HEK293 (cell line): ENCODE data around the gene STARD8.

Experiments
- CTCF ChIA-PET: fragments of 350-600 bp; formaldehyde crosslinking; extraction: SDS; loops from one replicate; lab custom pipeline; 2021; ENCODE audit warnings: antibody characterized with exemption; lab: Yijun Ruan, JAX
- POLR2A ChIA-PET: fragments of 300-600 bp; formaldehyde crosslinking; extraction: SDS; loops from one replicate; lab custom pipeline; 2020; ENCODE audit warnings: antibody characterized with exemption, inconsistent platforms; lab: Yijun Ruan, JAX
- H3K27ac ChIP-seq: fragments of 200-500 bp; sonication (Bioruptor generic); 2 replicates; pipeline ENCODE4 v1.5.1; 2014; ENCODE audit warnings: low read depth, low read length, control low read depth, inconsistent platforms; ENCODE audit errors: extremely low read depth
- H3K36me3 ChIP-seq, 2 experiments: fragments of 200-500 bp in 1 of 2; sonication (Bioruptor generic) in 1 of 2; 1 replicate in 1 of 2; 2 replicates in 1 of 2; pipeline ENCODE4 v1.5.1; 2014 to 2017; ENCODE audit warnings: inconsistent platforms in 2 of 2, low read length in 2 of 2; ENCODE audit not compliant: control insufficient read depth in 2 of 2, insufficient read depth in 1 of 2
- H3K4me1 ChIP-seq: fragments of 200-500 bp; sonication (Bioruptor generic); 2 replicates; pipeline ENCODE4 v1.5.1; 2014; ENCODE audit warnings: mild to moderate bottlenecking, low read length, inconsistent platforms; ENCODE audit not compliant: control insufficient read depth, insufficient read depth
- H3K4me3 ChIP-seq: 2 replicates; pipeline ENCODE4 v1.5.1; 2011; ENCODE audit warnings: low read depth, mild to moderate bottlenecking, control low read depth, low read length, moderate library complexity
- H3K9me3 ChIP-seq: fragments of 200-500 bp; sonication (Bioruptor generic); 2 replicates; pipeline ENCODE4 v1.5.1; 2014; ENCODE audit warnings: low read depth, low read length, inconsistent platforms; ENCODE audit not compliant: control insufficient read depth, insufficient read depth
- FEZF1 ChIP-seq: fragments of 450-650 bp; formaldehyde crosslinking; IDR thresholded peaks from 2 replicates; pipeline ENCODE4 v1.5.1; 2016; ENCODE audit warnings: missing biosample characterization, missing genetic modification characterization
- MYNN ChIP-seq: fragments of 450-650 bp; formaldehyde crosslinking; IDR thresholded peaks from 2 replicates; pipeline ENCODE4 v1.5.1; 2016; ENCODE audit warnings: missing biosample characterization, missing genetic modification characterization, borderline replicate concordance
- REPIN1 ChIP-seq: fragments of 450-650 bp; formaldehyde crosslinking; IDR thresholded peaks from 2 replicates; pipeline ENCODE4 v1.5.1; 2017; ENCODE audit warnings: missing biosample characterization, missing genetic modification characterization, low read depth
- YY2 ChIP-seq: fragments of 450-650 bp; formaldehyde crosslinking; IDR thresholded peaks from 2 replicates; pipeline ENCODE4 v1.5.1; 2016; ENCODE audit warnings: missing biosample characterization, missing genetic modification characterization
- ZBTB21 ChIP-seq: fragments of 450-650 bp; formaldehyde crosslinking; IDR thresholded peaks from 2 replicates; pipeline ENCODE4 v1.5.1; 2017; ENCODE audit warnings: missing biosample characterization, missing genetic modification characterization
- ZBTB48 ChIP-seq: fragments of 450-650 bp; formaldehyde crosslinking; IDR thresholded peaks from 2 replicates; pipeline ENCODE4 v1.5.1; 2016; ENCODE audit warnings: missing biosample characterization, missing genetic modification characterization
- ZNF169 ChIP-seq: fragments of 450-650 bp; formaldehyde crosslinking; IDR thresholded peaks from 2 replicates; pipeline ENCODE4 v1.5.1; 2016; ENCODE audit warnings: missing biosample characterization, missing genetic modification characterization
- ZNF341 ChIP-seq: fragments of 450-650 bp; formaldehyde crosslinking; IDR thresholded peaks from 2 replicates; pipeline ENCODE4; 2016; ENCODE audit warnings: low read depth, missing biosample characterization, missing genetic modification characterization
- ZNF350 ChIP-seq: fragments of 450-650 bp; formaldehyde crosslinking; IDR thresholded peaks from 2 replicates; pipeline ENCODE4 v1.5.0; 2017; ENCODE audit warnings: missing biosample characterization, mild to moderate bottlenecking, missing genetic modification characterization
- ZNF366 ChIP-seq: fragments of 450-650 bp; formaldehyde crosslinking; conservative IDR thresholded peaks from 2 replicates; pipeline ENCODE4 v1.5.1; 2016; ENCODE audit warnings: missing biosample characterization, missing genetic modification characterization
- ZNF391 ChIP-seq: fragments of 450-650 bp; formaldehyde crosslinking; IDR thresholded peaks from 2 replicates; pipeline ENCODE4 v1.5.1; 2016; ENCODE audit warnings: low read depth, missing biosample characterization, missing genetic modification characterization, borderline replicate concordance
- ZNF529 ChIP-seq: fragments of 450-650 bp; formaldehyde crosslinking; IDR thresholded peaks from 2 replicates; pipeline ENCODE4 v1.5.1; 2017; ENCODE audit warnings: missing genetic modification characterization, missing biosample characterization; ENCODE audit not compliant: insufficient replicate concordance
- ZNF561 ChIP-seq: fragments of 450-650 bp; IDR thresholded peaks from 2 replicates; pipeline ENCODE4 v1.5.1; 2018; ENCODE audit warnings: missing biosample characterization, missing genetic modification characterization, borderline replicate concordance
- ZNF596 ChIP-seq: fragments of 450-650 bp; IDR thresholded peaks from 2 replicates; pipeline ENCODE4 v1.5.0; 2018; ENCODE audit warnings: missing biosample characterization, mild to moderate bottlenecking, missing genetic modification characterization, moderate library complexity
- ZNF623 ChIP-seq: fragments of 450-650 bp; formaldehyde crosslinking; IDR thresholded peaks from 2 replicates; pipeline ENCODE4 v1.5.1; 2016; ENCODE audit warnings: missing biosample characterization, missing genetic modification characterization
- ZNF629 ChIP-seq: fragments of 450-650 bp; formaldehyde crosslinking; IDR thresholded peaks from 2 replicates; pipeline ENCODE4 v1.5.1; 2017; ENCODE audit warnings: missing biosample characterization, missing genetic modification characterization
- ZNF677 ChIP-seq: fragments of 450-650 bp; IDR thresholded peaks from 2 replicates; pipeline ENCODE4 v1.5.0; 2018; ENCODE audit warnings: missing biosample characterization, mild to moderate bottlenecking, missing genetic modification characterization, moderate library complexity
- ZNF701 ChIP-seq: fragments of 450-650 bp; formaldehyde crosslinking; IDR thresholded peaks from 2 replicates; pipeline ENCODE4 v1.5.1; 2016; ENCODE audit warnings: missing biosample characterization, missing genetic modification characterization
- ZNF843 ChIP-seq: fragments of 450-650 bp; formaldehyde crosslinking; IDR thresholded peaks from 2 replicates; pipeline ENCODE4 v1.5.1; 2016; ENCODE audit warnings: missing biosample characterization, missing genetic modification characterization
- TF ChIP-seq, protein P1 (sequence below): fragments of 450-650 bp; formaldehyde crosslinking; IDR thresholded peaks from 2 replicates; pipeline ENCODE4 v1.5.1; 2016; ENCODE audit warnings: missing biosample characterization, missing genetic modification characterization
- TF ChIP-seq, protein P2 (sequence below): fragments of 450-650 bp; formaldehyde crosslinking; IDR thresholded peaks from 2 replicates; pipeline ENCODE4 v1.5.1; 2016; ENCODE audit warnings: missing biosample characterization, missing genetic modification characterization
- TF ChIP-seq, protein P3 (sequence below): fragments of 450-650 bp; formaldehyde crosslinking; IDR thresholded peaks from 2 replicates; pipeline ENCODE4 v1.5.1; 2016; ENCODE audit warnings: missing biosample characterization, missing genetic modification characterization
- TF ChIP-seq, protein P4 (sequence below): fragments of 450-650 bp; formaldehyde crosslinking; IDR thresholded peaks from 2 replicates; pipeline ENCODE4 v1.5.1; 2016; ENCODE audit warnings: missing biosample characterization, missing genetic modification characterization

The STARD8 gene

DNA sequence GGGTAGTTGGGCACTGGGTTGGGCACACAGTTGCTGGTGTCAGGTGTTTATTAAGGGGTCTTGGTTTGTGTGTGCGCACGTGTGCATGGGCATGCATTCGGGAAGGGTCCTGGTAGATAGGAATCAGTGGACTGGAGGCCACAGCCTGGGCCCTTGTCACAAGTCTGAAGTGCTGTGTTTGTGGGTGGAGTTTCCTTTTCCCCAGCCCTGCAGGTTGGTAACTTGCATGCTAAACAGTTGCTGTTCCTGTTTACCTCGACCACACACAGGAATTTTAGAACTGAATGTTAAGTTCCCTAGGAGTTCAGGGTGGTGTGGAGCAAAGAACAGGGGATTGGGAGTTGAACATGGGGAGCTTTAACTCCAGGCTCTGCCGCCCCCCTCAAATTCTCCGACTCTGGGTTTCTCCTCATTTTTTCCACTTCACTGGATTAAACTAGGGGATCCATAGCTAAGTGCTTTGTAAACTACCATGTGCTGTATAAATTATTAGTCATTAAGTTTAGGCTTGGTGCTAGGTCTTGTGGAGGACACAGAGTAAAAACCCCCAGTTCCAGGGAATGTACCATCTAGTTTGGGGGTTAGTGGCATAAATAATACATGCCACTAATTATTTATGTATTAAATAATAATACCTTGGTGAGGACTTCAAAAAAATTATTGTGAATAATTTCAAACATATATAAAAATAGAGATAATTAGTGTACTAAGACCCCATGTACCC is 49.0 kb downstream of the STARD8 start (continued):
- TF ChIP-seq ZNF629 (tag by site-specific recombination): no peak

DNA sequence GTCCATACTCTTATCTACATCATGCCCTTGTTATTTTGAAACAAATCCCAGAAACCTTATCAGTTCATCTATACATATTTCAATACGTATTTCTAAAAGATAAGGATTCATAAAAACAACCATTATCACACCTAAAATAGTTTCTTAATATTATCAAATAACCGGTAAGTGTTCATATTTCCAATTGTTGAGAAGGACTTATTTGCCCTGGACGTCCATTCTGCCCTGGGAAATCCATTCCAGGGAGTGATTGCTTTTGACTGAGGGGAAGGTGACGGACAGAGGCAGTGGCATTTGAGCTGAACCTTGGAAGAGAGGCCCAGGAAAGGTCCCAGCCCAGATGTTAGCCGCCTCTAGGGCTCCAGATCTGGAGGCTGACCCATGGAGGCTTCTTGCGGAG is 49.6 kb downstream of the STARD8 start:
- CTCF ChIA-PET: interaction anchor here (0.7 kb wide), 1 partner anchor 678 kb away, joined by 3 read pairs; no protein-coding TSS in a partner anchor
- TF ChIP-seq ZNF169: no peak
- TF ChIP-seq, protein P1, sequence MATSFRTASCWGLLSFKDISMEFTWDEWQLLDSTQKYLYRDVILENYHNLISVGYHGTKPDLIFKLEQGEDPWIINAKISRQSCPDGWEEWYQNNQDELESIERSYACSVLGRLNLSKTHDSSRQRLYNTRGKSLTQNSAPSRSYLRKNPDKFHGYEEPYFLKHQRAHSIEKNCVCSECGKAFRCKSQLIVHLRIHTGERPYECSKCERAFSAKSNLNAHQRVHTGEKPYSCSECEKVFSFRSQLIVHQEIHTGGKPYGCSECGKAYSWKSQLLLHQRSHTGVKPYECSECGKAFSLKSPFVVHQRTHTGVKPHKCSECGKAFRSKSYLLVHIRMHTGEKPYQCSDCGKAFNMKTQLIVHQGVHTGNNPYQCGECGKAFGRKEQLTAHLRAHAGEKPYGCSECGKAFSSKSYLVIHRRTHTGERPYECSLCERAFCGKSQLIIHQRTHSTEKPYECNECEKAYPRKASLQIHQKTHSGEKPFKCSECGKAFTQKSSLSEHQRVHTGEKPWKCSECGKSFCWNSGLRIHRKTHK (tag by site-specific recombination): no peak
- TF ChIP-seq FEZF1 (tag by site-specific recombination): no peak
- no peak for TF ChIP-seq ZNF561 (tag by site-specific recombination)
- TF ChIP-seq ZNF529 (tag by site-specific recombination): no peak
- TF ChIP-seq ZBTB48: no peak
- TF ChIP-seq ZNF701: no peak
- TF ChIP-seq, protein P2, sequence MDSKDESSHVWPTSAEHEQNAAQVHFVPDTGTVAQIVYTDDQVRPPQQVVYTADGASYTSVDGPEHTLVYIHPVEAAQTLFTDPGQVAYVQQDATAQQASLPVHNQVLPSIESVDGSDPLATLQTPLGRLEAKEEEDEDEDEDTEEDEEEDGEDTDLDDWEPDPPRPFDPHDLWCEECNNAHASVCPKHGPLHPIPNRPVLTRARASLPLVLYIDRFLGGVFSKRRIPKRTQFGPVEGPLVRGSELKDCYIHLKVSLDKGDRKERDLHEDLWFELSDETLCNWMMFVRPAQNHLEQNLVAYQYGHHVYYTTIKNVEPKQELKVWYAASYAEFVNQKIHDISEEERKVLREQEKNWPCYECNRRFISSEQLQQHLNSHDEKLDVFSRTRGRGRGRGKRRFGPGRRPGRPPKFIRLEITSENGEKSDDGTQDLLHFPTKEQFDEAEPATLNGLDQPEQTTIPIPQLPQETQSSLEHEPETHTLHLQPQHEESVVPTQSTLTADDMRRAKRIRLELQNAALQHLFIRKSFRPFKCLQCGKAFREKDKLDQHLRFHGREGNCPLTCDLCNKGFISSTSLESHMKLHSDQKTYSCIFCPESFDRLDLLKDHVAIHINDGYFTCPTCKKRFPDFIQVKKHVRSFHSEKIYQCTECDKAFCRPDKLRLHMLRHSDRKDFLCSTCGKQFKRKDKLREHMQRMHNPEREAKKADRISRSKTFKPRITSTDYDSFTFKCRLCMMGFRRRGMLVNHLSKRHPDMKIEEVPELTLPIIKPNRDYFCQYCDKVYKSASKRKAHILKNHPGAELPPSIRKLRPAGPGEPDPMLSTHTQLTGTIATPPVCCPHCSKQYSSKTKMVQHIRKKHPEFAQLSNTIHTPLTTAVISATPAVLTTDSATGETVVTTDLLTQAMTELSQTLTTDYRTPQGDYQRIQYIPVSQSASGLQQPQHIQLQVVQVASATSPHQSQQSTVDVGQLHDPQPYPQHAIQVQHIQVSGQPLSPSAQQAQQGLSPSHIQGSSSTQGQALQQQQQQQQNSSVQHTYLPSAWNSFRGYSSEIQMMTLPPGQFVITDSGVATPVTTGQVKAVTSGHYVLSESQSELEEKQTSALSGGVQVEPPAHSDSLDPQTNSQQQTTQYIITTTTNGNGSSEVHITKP (tag by site-specific recombination): no peak
- TF ChIP-seq ZBTB21 (tag by site-specific recombination): no peak
- no peak for TF ChIP-seq MYNN
- TF ChIP-seq ZNF596 (tag by site-specific recombination): no peak
- TF ChIP-seq ZNF677 (tag by site-specific recombination): no peak
- no peak for TF ChIP-seq ZNF350 (tag by site-specific recombination)
- TF ChIP-seq ZNF843 (tag by site-specific recombination): no peak
- no peak for TF ChIP-seq ZNF391 (tag by site-specific recombination)
- Histone ChIP-seq H3K4me1 (no peaks in the 10 kb centered on the region), H3K4me3 (no peak overlapping the region), H3K9me3 (no peaks in the 10 kb centered on the region), H3K27ac (no peak overlapping the region), H3K36me3 (no peaks in the 10 kb centered on the region)
- POLR2A ChIA-PET: no interaction called here

DNA sequence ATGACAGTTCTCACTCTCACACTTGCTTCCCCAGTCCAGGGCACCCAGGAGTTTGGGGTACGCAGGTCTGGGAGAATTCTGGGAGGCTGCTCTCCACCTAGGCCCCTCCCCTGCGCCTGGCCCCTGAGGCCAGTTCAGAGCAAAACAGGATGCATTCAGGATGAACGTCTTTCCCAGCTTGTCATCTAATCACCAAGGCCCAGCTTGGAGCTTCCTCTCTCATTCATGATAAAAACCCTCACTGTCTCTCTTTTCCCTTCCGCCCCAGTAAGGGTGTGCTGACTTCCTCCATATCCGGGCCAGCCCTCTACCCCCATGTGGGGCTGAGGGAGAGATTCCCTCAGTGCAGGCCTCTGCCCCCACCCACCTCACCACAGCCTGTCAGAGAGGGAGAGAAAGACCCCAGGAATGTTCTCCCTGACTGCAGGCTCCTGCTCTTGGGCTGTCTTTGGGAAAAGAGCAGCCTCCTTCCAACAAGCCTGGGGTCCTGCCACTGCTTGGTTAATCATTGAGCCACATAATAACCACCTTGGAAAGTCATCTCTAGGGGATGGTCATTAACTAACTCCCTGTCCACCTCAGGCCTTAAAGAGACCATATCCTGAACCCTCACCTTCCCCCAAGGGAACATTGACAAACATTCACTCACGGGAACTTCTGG is 50.1 kb downstream of the STARD8 start:
- Histone ChIP-seq H3K27ac (no peak overlapping the region), H3K4me3 (no peak overlapping the region), H3K4me1 (no peaks in the 10 kb centered on the region), H3K9me3 (no peaks in the 10 kb centered on the region), H3K36me3 (no peaks in the 10 kb centered on the region)
- ChIA-PET CTCF (interaction anchor here (0.7 kb wide), 1 partner anchor 679 kb away, joined by 3 read pairs; no protein-coding TSS in a partner anchor), POLR2A (no interaction called here)
- TF ChIP-seq, protein P3, sequence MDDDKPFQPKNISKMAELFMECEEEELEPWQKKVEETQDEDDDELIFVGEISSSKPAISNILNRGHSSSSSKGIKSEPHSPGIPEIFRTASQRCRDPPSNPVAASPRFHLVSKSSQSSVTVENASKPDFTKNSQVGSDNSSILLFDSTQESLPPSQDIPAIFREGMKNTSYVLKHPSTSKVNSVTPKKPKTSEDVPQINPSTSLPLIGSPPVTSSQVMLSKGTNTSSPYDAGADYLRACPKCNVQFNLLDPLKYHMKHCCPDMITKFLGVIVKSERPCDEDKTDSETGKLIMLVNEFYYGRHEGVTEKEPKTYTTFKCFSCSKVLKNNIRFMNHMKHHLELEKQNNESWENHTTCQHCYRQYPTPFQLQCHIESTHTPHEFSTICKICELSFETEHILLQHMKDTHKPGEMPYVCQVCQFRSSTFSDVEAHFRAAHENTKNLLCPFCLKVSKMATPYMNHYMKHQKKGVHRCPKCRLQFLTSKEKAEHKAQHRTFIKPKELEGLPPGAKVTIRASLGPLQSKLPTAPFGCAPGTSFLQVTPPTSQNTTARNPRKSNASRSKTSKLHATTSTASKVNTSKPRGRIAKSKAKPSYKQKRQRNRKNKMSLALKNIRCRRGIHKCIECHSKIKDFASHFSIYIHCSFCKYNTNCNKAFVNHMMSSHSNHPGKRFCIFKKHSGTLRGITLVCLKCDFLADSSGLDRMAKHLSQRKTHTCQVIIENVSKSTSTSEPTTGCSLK (tag by site-specific recombination): no peak
- TF ChIP-seq, protein P4, sequence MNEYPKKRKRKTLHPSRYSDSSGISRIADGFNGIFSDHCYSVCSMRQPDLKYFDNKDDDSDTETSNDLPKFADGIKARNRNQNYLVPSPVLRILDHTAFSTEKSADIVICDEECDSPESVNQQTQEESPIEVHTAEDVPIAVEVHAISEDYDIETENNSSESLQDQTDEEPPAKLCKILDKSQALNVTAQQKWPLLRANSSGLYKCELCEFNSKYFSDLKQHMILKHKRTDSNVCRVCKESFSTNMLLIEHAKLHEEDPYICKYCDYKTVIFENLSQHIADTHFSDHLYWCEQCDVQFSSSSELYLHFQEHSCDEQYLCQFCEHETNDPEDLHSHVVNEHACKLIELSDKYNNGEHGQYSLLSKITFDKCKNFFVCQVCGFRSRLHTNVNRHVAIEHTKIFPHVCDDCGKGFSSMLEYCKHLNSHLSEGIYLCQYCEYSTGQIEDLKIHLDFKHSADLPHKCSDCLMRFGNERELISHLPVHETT (tag by site-specific recombination): no peak
- TF ChIP-seq, protein P1 (tag by site-specific recombination): no peak
- TF ChIP-seq YY2 (tag by site-specific recombination) (no peak), REPIN1 (tag by site-specific recombination) (no peak), ZNF623 (tag by site-specific recombination) (no peak), ZNF341 (tag by site-specific recombination) (no peak), ZNF366 (tag by site-specific recombination) (no peak)
